Karpas-422 (cell line): ENCODE measurements around the gene FSIP1. TPM values are rescaled to one million over a fixed set of nuclear protein-coding genes. Genes with fewer than 3 reads are reported as not detected.

ENCODE experiments used
- DNase-seq: peaks from one replicate; pipeline ENCODE4 v3.0.0-alpha.2; 2015
- H2AFZ ChIP-seq: fragments of 200-600 bp; sonication (generic); 2 replicates; pipeline ENCODE4 v1.6.1; 2014; ENCODE audit warnings: antibody characterized with exemption, low read length, mixed read lengths
- H3K27ac ChIP-seq: fragments of 200-600 bp; sonication (generic); 2 replicates; pipeline ENCODE4 v1.5.1; 2014; ENCODE audit warnings: mild to moderate bottlenecking, low read length, moderate library complexity
- H3K27me3 ChIP-seq: fragments of 200-600 bp; sonication (generic); 2 replicates; pipeline ENCODE4 v1.6.1; 2014; ENCODE audit warnings: low read length, mixed read lengths
- H3K36me3 ChIP-seq: fragments of 200-600 bp; sonication (generic); 2 replicates; pipeline ENCODE4 v1.6.1; 2014; ENCODE audit warnings: low read length, mixed read lengths; ENCODE audit not compliant: insufficient read depth
- H3K4me1 ChIP-seq: fragments of 200-600 bp; sonication (generic); 2 replicates; pipeline ENCODE4 v1.6.1; 2014; ENCODE audit warnings: mild to moderate bottlenecking, low read length, mixed read lengths
- H3K4me2 ChIP-seq: fragments of 200-600 bp; sonication (generic); 2 replicates; pipeline ENCODE4 v1.6.1; 2014; ENCODE audit warnings: low read length, low read depth, mild to moderate bottlenecking; ENCODE audit not compliant: poor library complexity, severe bottlenecking
- H3K4me3 ChIP-seq: fragments of 200-600 bp; sonication (generic); 2 replicates; pipeline ENCODE4 v1.5.1; 2014; ENCODE audit warnings: mild to moderate bottlenecking, antibody characterized with exemption, low read length, mixed read lengths
- H3K79me2 ChIP-seq: fragments of 200-600 bp; sonication (generic); 2 replicates; pipeline ENCODE4 v1.6.1; 2014; ENCODE audit warnings: mild to moderate bottlenecking, low read length, mixed read lengths
- H3K9ac ChIP-seq: fragments of 200-600 bp; sonication (generic); 2 replicates; pipeline ENCODE4 v1.6.0; 2014; ENCODE audit warnings: low read length
- H3K9me2 ChIP-seq: fragments of 200-600 bp; sonication (generic), shearing (Covaris generic); replicated peaks from 2 replicates; pipeline ENCODE4 v1.6.0; 2014; ENCODE audit warnings: mild to moderate bottlenecking, low read length, moderate library complexity; ENCODE audit not compliant: insufficient read depth
- H3K9me3 ChIP-seq: fragments of 300-700, 200-600 bp; sonication (generic); 2 replicates; pipeline ENCODE4 v1.6.1; 2014; ENCODE audit warnings: low read length, mixed read lengths
- H4K20me1 ChIP-seq: fragments of 200-600 bp; sonication (generic); 2 replicates; pipeline ENCODE4 v1.6.1; 2014; ENCODE audit warnings: mild to moderate bottlenecking, antibody characterized with exemption, low read length, low read depth; ENCODE audit not compliant: insufficient read depth
- total RNA-seq: library from RNA; depleted of rRNA; stranded (reverse); fragments of >200 nt; shearing (Covaris generic); gene quantifications from 2 replicates; pipeline ENCODE4 v1.2.3, GENCODE V29; 2014; ENCODE audit warnings: low replicate concordance

FSIP1 gene
- total RNA-seq, 1 experiment from 2014 or later, result 0.07 TPM

GRCh38 chr15:39746714-39747276 lies 35.8 kb downstream of the FSIP1 start:
- Histone ChIP-seq H3K27me3 (no peaks in the 10 kb centered on the region), H3K4me1 (no peaks in the 10 kb centered on the region), H3K27ac (no peak overlapping the region), H2AFZ (no peak overlapping the region), H3K36me3 (no peaks in the 10 kb centered on the region), H3K9me2 (no peaks in the 10 kb centered on the region), H3K4me3 (no peak overlapping the region), H4K20me1 (no peaks in the 10 kb centered on the region), H3K79me2 (no peaks in the 10 kb centered on the region), H3K4me2 (no peak overlapping the region), H3K9ac (no peak overlapping the region), H3K9me3 (no peaks in the 10 kb centered on the region)
- DNase-seq, result no peak

- H3K4me2 ChIP-seq, result no peak overlapping the region
- H2AFZ ChIP-seq, result no peak overlapping the region
- no peaks in the 10 kb centered on the region for H3K9me3 ChIP-seq
- no peaks in the 10 kb centered on the region for H3K36me3 ChIP-seq
- no peak overlapping the region for H3K4me3 ChIP-seq
- H4K20me1 ChIP-seq, result no peaks in the 10 kb centered on the region
- H3K79me2 ChIP-seq, result no peaks in the 10 kb centered on the region
- DNase-seq, result no peak
- H3K4me1 ChIP-seq, result no peaks in the 10 kb centered on the region
- no peaks in the 10 kb centered on the region for H3K9me2 ChIP-seq
- no peak overlapping the region for H3K27ac ChIP-seq
- H3K27me3 ChIP-seq, result no peaks in the 10 kb centered on the region
- no peak overlapping the region for H3K9ac ChIP-seq
These were observed 36.5 kb downstream of the FSIP1 start for GRCh38 chr15:39746176-39746575.

- no peak overlapping the region for H3K27ac ChIP-seq
- no peaks in the 10 kb centered on the region for H3K36me3 ChIP-seq
- no peak overlapping the region for H3K4me3 ChIP-seq
- no peak overlapping the region for H2AFZ ChIP-seq
- no peaks in the 10 kb centered on the region for H3K27me3 ChIP-seq
- no peak for DNase-seq
- H3K9ac ChIP-seq, result no peak overlapping the region
- H3K79me2 ChIP-seq, result no peaks in the 10 kb centered on the region
- no peak overlapping the region for H3K4me2 ChIP-seq
- H3K9me2 ChIP-seq, result no peaks in the 10 kb centered on the region
- no peaks in the 10 kb centered on the region for H3K4me1 ChIP-seq
- no peaks in the 10 kb centered on the region for H4K20me1 ChIP-seq
- H3K9me3 ChIP-seq, result no peaks in the 10 kb centered on the region
These were observed 37.2 kb downstream of the FSIP1 start for GRCh38 chr15:39745415-39745814.

- H3K79me2 ChIP-seq, result no peaks in the 10 kb centered on the region
- H3K27me3 ChIP-seq, result no peaks in the 10 kb centered on the region
- no peaks in the 10 kb centered on the region for H3K36me3 ChIP-seq
- H3K27ac ChIP-seq, result no peak overlapping the region
- peak; percentile 27 for DNase-seq
- no peaks in the 10 kb centered on the region for H3K9me3 ChIP-seq
- no peak overlapping the region for H2AFZ ChIP-seq
- H3K4me3 ChIP-seq, result no peak overlapping the region
- no peaks in the 10 kb centered on the region for H4K20me1 ChIP-seq
- H3K4me1 ChIP-seq, result no peaks in the 10 kb centered on the region
- no peak overlapping the region for H3K4me2 ChIP-seq
- no peak overlapping the region for H3K9ac ChIP-seq
- no peaks in the 10 kb centered on the region for H3K9me2 ChIP-seq
These were observed 38.1 kb downstream of the FSIP1 start for GRCh38 chr15:39744334-39745103.

GRCh38 chr15:39743611-39744010 lies 39.0 kb downstream of the FSIP1 start:
- no peak overlapping the region for H3K4me2 ChIP-seq
- H3K9me3 ChIP-seq, result no peaks in the 10 kb centered on the region
- DNase-seq, result no peak
- no peaks in the 10 kb centered on the region for H3K9me2 ChIP-seq
- H3K9ac ChIP-seq, result no peak overlapping the region
- H3K27ac ChIP-seq, result no peak overlapping the region
- H4K20me1 ChIP-seq, result no peaks in the 10 kb centered on the region
- H3K79me2 ChIP-seq, result no peaks in the 10 kb centered on the region
- no peak overlapping the region for H3K4me3 ChIP-seq
- H3K4me1 ChIP-seq, result no peaks in the 10 kb centered on the region
- H3K36me3 ChIP-seq, result no peaks in the 10 kb centered on the region
- H3K27me3 ChIP-seq, result no peaks in the 10 kb centered on the region
- no peak overlapping the region for H2AFZ ChIP-seq

- Histone ChIP-seq H2AFZ (no peak overlapping the region), H4K20me1 (no peaks in the 10 kb centered on the region)
These were observed 41.4 kb downstream of the FSIP1 start for GRCh38 chr15:39741258-39741657.

GRCh38 chr15:39738998-39739397 lies 43.6 kb downstream of the FSIP1 start:
- Histone ChIP-seq H3K79me2 (no peaks in the 10 kb centered on the region), H2AFZ (no peak overlapping the region)

More at GRCh38 chr15:39741258-39741657, 41.4 kb downstream of the FSIP1 start:
- Histone ChIP-seq H3K4me2 (no peak overlapping the region), H3K79me2 (no peaks in the 10 kb centered on the region), H3K36me3 (no peaks in the 10 kb centered on the region), H3K4me3 (no peak overlapping the region), H3K9ac (no peak overlapping the region), H3K9me2 (no peaks in the 10 kb centered on the region), H3K9me3 (no peaks in the 10 kb centered on the region), H3K27ac (no peak overlapping the region), H3K27me3 (no peaks in the 10 kb centered on the region), H3K4me1 (no peaks in the 10 kb centered on the region)
- no peak for DNase-seq

GRCh38 chr15:39737196-39737550 lies 45.5 kb downstream of the FSIP1 start:
- H3K79me2 ChIP-seq, result no peaks in the 10 kb centered on the region
- H3K9me2 ChIP-seq, result no peaks in the 10 kb centered on the region
- no peaks in the 10 kb centered on the region for H3K9me3 ChIP-seq
- no peak for DNase-seq
- H3K4me3 ChIP-seq, result no peak overlapping the region
- no peaks in the 10 kb centered on the region for H3K27me3 ChIP-seq
- no peak overlapping the region for H3K9ac ChIP-seq
- no peak overlapping the region for H2AFZ ChIP-seq
- H3K4me1 ChIP-seq, result no peaks in the 10 kb centered on the region
- H4K20me1 ChIP-seq, result no peaks in the 10 kb centered on the region
- H3K36me3 ChIP-seq, result no peaks in the 10 kb centered on the region
- no peak overlapping the region for H3K4me2 ChIP-seq
- no peak overlapping the region for H3K27ac ChIP-seq

More at GRCh38 chr15:39738998-39739397, 43.6 kb downstream of the FSIP1 start:
- Histone ChIP-seq H3K9me3 (no peaks in the 10 kb centered on the region), H3K9me2 (no peaks in the 10 kb centered on the region), H3K4me2 (no peak overlapping the region), H3K27me3 (no peaks in the 10 kb centered on the region), H3K27ac (no peak overlapping the region), H3K36me3 (no peaks in the 10 kb centered on the region), H3K9ac (no peak overlapping the region), H4K20me1 (no peaks in the 10 kb centered on the region), H3K4me3 (no peak overlapping the region), H3K4me1 (no peaks in the 10 kb centered on the region)
- no peak for DNase-seq
